Measurements from ENCODE around the gene NUMBL. TPM values are rescaled to one million over a fixed set of nuclear protein-coding genes. Genes with fewer than 3 reads are reported as not detected.

The NUMBL gene
- total RNA-seq, 1 experiment from 2014 or later, result 38.4 TPM

DNA sequence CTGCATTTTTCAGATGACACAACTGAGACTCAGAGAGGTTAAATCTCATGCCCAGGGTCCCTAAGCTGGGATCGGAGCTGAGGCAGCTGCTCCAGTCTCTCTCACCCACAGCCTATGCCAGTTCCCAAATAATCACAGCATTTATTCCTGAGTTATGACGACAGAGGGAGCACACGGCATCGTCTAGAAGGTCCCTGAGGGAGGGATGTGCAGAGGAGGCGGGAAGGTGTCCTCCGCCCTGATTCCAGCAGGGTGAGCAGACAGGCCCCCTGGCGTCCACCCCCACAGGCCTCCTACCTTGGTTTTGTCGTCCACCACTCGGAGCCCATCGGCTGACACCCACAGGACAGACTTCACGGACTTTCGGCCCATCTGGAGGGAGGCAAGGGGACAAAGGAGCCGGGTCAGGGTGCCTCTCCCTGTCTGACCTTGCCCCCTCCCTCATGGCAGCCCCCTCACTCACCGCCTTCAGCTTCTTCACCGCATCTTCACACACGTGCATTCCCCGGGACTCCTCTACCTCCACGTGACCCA, 8.0 kb downstream of the NUMBL start:
- Histone ChIP-seq H3K27me3 (replicated peaks; ENCODE audit: insufficient read depth, low read depth, low read length, poor library complexity) (no peaks in the 10 kb centered on the region), H3K4me3 (ENCODE audit: low read depth, low read length, poor library complexity, severe bottlenecking) (no peak overlapping the region), H3K4me1 (ENCODE audit: insufficient read depth, low read length, poor library complexity, severe bottlenecking) (no peaks in the 10 kb centered on the region), H3K36me3 (ENCODE audit: insufficient read depth, low read length, poor library complexity, severe bottlenecking) (peaks cover 35% of the 10 kb centered on the region), H3K27ac (ENCODE audit: low read depth, low read length, poor library complexity, severe bottlenecking) (no peak overlapping the region), H3K9me3 (ENCODE audit: low read depth, low read length, poor library complexity, severe bottlenecking) (no peaks in the 10 kb centered on the region)
- intact Hi-C loops (cut with micrococcal nuclease; ENCODE audit: unreplicated experiment), result no loop called here
- TF ChIP-seq EZH2 (IDR thresholded peaks at IDR 0.05; ENCODE audit: borderline replicate concordance, low read depth, low read length, poor library complexity, severe bottlenecking), result no peak
- TF ChIP-seq, protein P1, sequence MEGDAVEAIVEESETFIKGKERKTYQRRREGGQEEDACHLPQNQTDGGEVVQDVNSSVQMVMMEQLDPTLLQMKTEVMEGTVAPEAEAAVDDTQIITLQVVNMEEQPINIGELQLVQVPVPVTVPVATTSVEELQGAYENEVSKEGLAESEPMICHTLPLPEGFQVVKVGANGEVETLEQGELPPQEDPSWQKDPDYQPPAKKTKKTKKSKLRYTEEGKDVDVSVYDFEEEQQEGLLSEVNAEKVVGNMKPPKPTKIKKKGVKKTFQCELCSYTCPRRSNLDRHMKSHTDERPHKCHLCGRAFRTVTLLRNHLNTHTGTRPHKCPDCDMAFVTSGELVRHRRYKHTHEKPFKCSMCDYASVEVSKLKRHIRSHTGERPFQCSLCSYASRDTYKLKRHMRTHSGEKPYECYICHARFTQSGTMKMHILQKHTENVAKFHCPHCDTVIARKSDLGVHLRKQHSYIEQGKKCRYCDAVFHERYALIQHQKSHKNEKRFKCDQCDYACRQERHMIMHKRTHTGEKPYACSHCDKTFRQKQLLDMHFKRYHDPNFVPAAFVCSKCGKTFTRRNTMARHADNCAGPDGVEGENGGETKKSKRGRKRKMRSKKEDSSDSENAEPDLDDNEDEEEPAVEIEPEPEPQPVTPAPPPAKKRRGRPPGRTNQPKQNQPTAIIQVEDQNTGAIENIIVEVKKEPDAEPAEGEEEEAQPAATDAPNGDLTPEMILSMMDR (conservative IDR thresholded peaks at IDR 0.05; ENCODE audit: low read depth, low read length), result no peak
- ChIA-PET CTCF (no interaction called here), POLR2A (ENCODE audit: low non-redundant PET) (no interaction called here)
- no peak for DNase-seq (ENCODE audit: low spot score)
- no TSS peak for BruUV-seq (replicated peaks)

DNA sequence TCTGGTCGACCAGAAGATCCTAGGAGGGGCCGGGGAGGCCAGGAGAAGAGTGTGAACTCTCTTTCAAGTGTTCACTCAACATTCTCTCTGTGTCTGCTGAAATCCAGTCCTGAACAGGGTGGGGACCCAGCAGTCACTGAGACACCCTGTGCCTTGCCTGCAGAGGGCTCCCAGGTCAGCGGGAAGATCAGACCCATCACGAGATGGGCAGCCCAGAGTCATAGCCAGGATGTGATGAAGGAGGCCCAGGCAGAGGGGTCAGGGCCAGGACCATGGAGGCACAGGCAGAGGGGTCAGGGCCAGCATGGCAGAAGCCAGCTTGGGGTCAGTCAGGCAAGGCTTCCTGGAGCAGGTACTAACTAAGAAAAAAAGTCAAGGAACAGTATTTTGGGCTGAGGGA, 9.4 kb downstream of the NUMBL start:
- CTCF ChIA-PET, result no interaction called here
- H3K36me3 ChIP-seq (ENCODE audit: insufficient read depth, low read length, poor library complexity, severe bottlenecking), result peaks cover 38% of the 10 kb centered on the region

GRCh38 chr19:40677156-40677555, 13.3 kb downstream of the NUMBL start:
- intact Hi-C loops (cut with micrococcal nuclease; ENCODE audit: unreplicated experiment), result no loop called here
- POLR2A ChIA-PET (ENCODE audit: low non-redundant PET), result no interaction called here
- no peak for DNase-seq (ENCODE audit: low spot score)
- Histone ChIP-seq H3K27me3 (replicated peaks; ENCODE audit: insufficient read depth, low read depth, low read length, poor library complexity) (no peaks in the 10 kb centered on the region), H3K4me1 (ENCODE audit: insufficient read depth, low read length, poor library complexity, severe bottlenecking) (no peaks in the 10 kb centered on the region), H3K9me3 (ENCODE audit: low read depth, low read length, poor library complexity, severe bottlenecking) (no peaks in the 10 kb centered on the region), H3K36me3 (ENCODE audit: insufficient read depth, low read length, poor library complexity, severe bottlenecking) (peaks cover 45% of the 10 kb centered on the region), H3K27ac (ENCODE audit: low read depth, low read length, poor library complexity, severe bottlenecking) (no peak overlapping the region), H3K4me3 (ENCODE audit: low read depth, low read length, poor library complexity, severe bottlenecking) (no peak overlapping the region)
- CTCF ChIA-PET, result no interaction called here
- TF ChIP-seq, protein P1 (conservative IDR thresholded peaks at IDR 0.05; ENCODE audit: low read depth, low read length), result no peak
- no peak for TF ChIP-seq EZH2 (IDR thresholded peaks at IDR 0.05; ENCODE audit: borderline replicate concordance, low read depth, low read length, poor library complexity, severe bottlenecking)
- no TSS peak for BruUV-seq (replicated peaks)

More for the DNA sequence above, 9.4 kb downstream of the NUMBL start:
- Histone ChIP-seq H3K9me3 (ENCODE audit: low read depth, low read length, poor library complexity, severe bottlenecking) (no peaks in the 10 kb centered on the region), H3K4me3 (ENCODE audit: low read depth, low read length, poor library complexity, severe bottlenecking) (no peak overlapping the region), H3K27me3 (replicated peaks; ENCODE audit: insufficient read depth, low read depth, low read length, poor library complexity) (no peaks in the 10 kb centered on the region), H3K4me1 (ENCODE audit: insufficient read depth, low read length, poor library complexity, severe bottlenecking) (no peaks in the 10 kb centered on the region), H3K27ac (ENCODE audit: low read depth, low read length, poor library complexity, severe bottlenecking) (no peak overlapping the region)
- TF ChIP-seq, protein P1 (conservative IDR thresholded peaks at IDR 0.05; ENCODE audit: low read depth, low read length), result no peak
- no peak for TF ChIP-seq EZH2 (IDR thresholded peaks at IDR 0.05; ENCODE audit: borderline replicate concordance, low read depth, low read length, poor library complexity, severe bottlenecking)
- BruUV-seq (replicated peaks), result no TSS peak
- POLR2A ChIA-PET (ENCODE audit: low non-redundant PET), result no interaction called here
- DNase-seq (ENCODE audit: low spot score), result no peak
- intact Hi-C loops (cut with micrococcal nuclease; ENCODE audit: unreplicated experiment), result no loop called here
